Uterus (tissue), 4 donors: ENCODE measurements around the gene AQP9. TPM values are rescaled to one million over a fixed set of nuclear protein-coding genes. Genes with fewer than 3 reads are reported as not detected.

ENCODE experiments used
- DNase-seq, 2 donors: peaks; one replicate each; pipeline ENCODE4 v3.0.0-alpha.2; 2019 to 2020
- H3K27ac ChIP-seq, 2 donors: fragments of 200-600 bp; sonication (generic); 1 replicate in 1 of 2; 2 replicates in 1 of 2; pipeline ENCODE4 v1.5.1; 2016 to 2018
- H3K27me3 ChIP-seq, 2 donors: fragments of 200-600 bp; sonication (generic); one replicate each; pipeline ENCODE4 v1.5.1; 2018 to 2019; ENCODE audit warnings: control low read depth in 1 of 2
- H3K36me3 ChIP-seq, 2 donors: fragments of 200-600 bp; sonication (generic); one replicate each; pipeline ENCODE4 v1.5.1; 2019; ENCODE audit warnings: control low read depth in 1 of 2
- H3K4me1 ChIP-seq, 2 donors: fragments of 200-600 bp; sonication (generic); one replicate each; pipeline ENCODE4 v1.5.1; 2018 to 2019; ENCODE audit warnings: control low read depth in 1 of 2
- H3K4me3 ChIP-seq, 2 donors: fragments of 200-600 bp; sonication (generic); 1 replicate in 1 of 2; 2 replicates in 1 of 2; pipeline ENCODE4 v1.5.1; 2018 to 2019; ENCODE audit warnings: mild to moderate bottlenecking in 1 of 2
- H3K9me3 ChIP-seq, 2 donors: fragments of 200-600 bp; sonication (generic); one replicate each; pipeline ENCODE4 v1.5.1; 2019; ENCODE audit warnings: control low read depth in 1 of 2
- CTCF ChIP-seq, 4 experiments: fragments of 200-600 bp in 2 of 4; fragments of 450-650 bp in 2 of 4; sonication (generic) in 2 of 4; IDR thresholded peaks; one replicate each; pipeline ENCODE4 v1.5.1; 2016 to 2019; ENCODE audit warnings: antibody characterized with exemption in 4 of 4, mild to moderate bottlenecking in 2 of 4, moderate library complexity in 1 of 4
- POLR2A ChIP-seq, 2 donors: fragments of 450-650 bp; IDR thresholded peaks; one replicate each; pipeline ENCODE4 v1.6.1; 2016; ENCODE audit warnings: antibody characterized with exemption in 2 of 2, mild to moderate bottlenecking in 1 of 2, moderate library complexity in 1 of 2
- intact Hi-C: fragments of 100-400 bp; cut with DNase I; formaldehyde crosslinking; loops from one replicate; pipeline ENCODE4 v1.15.1; 2023; ENCODE audit warnings: low total_unique reads
- total RNA-seq, 4 donors: library from RNA; depleted of rRNA in 3 of 4; stranded (reverse); fragments of >200 nt in 3 of 4; gene quantifications; one replicate each; pipeline versions ENCODE4 v1.1.0 to v1.2.4, GENCODE V29; 2014 to 2023
- donor health status: DM: yes; HTN: yes; CAD: no.

AQP9 gene
- total RNA-seq, 4 donors from 2014 or later: 0.51 to 1.5 (median 0.64) TPM

- TF ChIP-seq POLR2A (IDR thresholded peaks at IDR 0.05) (no peak), CTCF (IDR thresholded peaks at IDR 0.05) (no peak)
- no peak for DNase-seq
- no peaks in the 10 kb centered on the region for H3K27me3 ChIP-seq
- intact Hi-C loops: no loop called here
- H3K9me3 ChIP-seq: no peaks in the 10 kb centered on the region
- no peaks in the 10 kb centered on the region for H3K4me1 ChIP-seq
- no peaks in the 10 kb centered on the region for H3K36me3 ChIP-seq
- no peak overlapping the region for H3K27ac ChIP-seq
- H3K4me3 ChIP-seq: no peak overlapping the region
These were observed 12.8 kb upstream of the AQP9 start for GRCh38 chr15:58125333-58125732.

- TF ChIP-seq POLR2A (IDR thresholded peaks at IDR 0.05): no peak
- no peak for TF ChIP-seq CTCF (IDR thresholded peaks at IDR 0.05)
- Histone ChIP-seq H3K36me3 (no peaks in the 10 kb centered on the region), H3K27me3 (no peaks in the 10 kb centered on the region), H3K27ac (no peak overlapping the region), H3K9me3 (no peaks in the 10 kb centered on the region), H3K4me3 (no peak overlapping the region), H3K4me1 (no peaks in the 10 kb centered on the region)
- DNase-seq: no peak
- intact Hi-C loops: no loop called here
These were observed 3.3 kb upstream of the AQP9 start for GRCh38 chr15:58134886-58135285.

GRCh38 chr15:58135511-58136174 is 2.5 kb upstream of the AQP9 start:
- TF ChIP-seq POLR2A (IDR thresholded peaks at IDR 0.05): no peak
- no peak for TF ChIP-seq CTCF (IDR thresholded peaks at IDR 0.05)
- H3K27ac ChIP-seq: no peak overlapping the region
- intact Hi-C loops: no loop called here
- H3K27me3 ChIP-seq: no peaks in the 10 kb centered on the region
- no peaks in the 10 kb centered on the region for H3K36me3 ChIP-seq
- H3K4me1 ChIP-seq: no peaks in the 10 kb centered on the region
- no peak for DNase-seq
- H3K9me3 ChIP-seq: no peaks in the 10 kb centered on the region
- H3K4me3 ChIP-seq: no peak overlapping the region

- H3K4me3 ChIP-seq: no peak overlapping the region
- H3K9me3 ChIP-seq: no peaks in the 10 kb centered on the region
- DNase-seq: no peak
- intact Hi-C loops: no loop called here
- no peaks in the 10 kb centered on the region for H3K36me3 ChIP-seq
- no peak overlapping the region for H3K27ac ChIP-seq
- no peaks in the 10 kb centered on the region for H3K4me1 ChIP-seq
- TF ChIP-seq CTCF (IDR thresholded peaks at IDR 0.05) (no peak), POLR2A (IDR thresholded peaks at IDR 0.05) (no peak)
- H3K27me3 ChIP-seq: no peaks in the 10 kb centered on the region
These were observed 1.4 kb upstream of the AQP9 start for GRCh38 chr15:58136731-58137130.

- Histone ChIP-seq H3K9me3 (no peaks in the 10 kb centered on the region), H3K27me3 (no peaks in the 10 kb centered on the region), H3K4me1 (no peaks in the 10 kb centered on the region), H3K4me3 (no peak overlapping the region), H3K36me3 (no peaks in the 10 kb centered on the region), H3K27ac (no peak overlapping the region)
- DNase-seq: no peak
- intact Hi-C loops: no loop called here
- TF ChIP-seq CTCF (IDR thresholded peaks at IDR 0.05) (no peak), POLR2A (IDR thresholded peaks at IDR 0.05) (no peak)
These were observed 495 bp upstream of the AQP9 start for GRCh38 chr15:58137686-58138085.
